Brain microvascular endothelial cell (primary cell): ENCODE results near the gene ADAM15.

Source experiments
- DNase-seq: peaks from one replicate; pipeline ENCODE4 v3.0.0-alpha.2; 2020
- H3K27ac ChIP-seq: fragments of 250-450 bp; sonication (Bioruptor Pico); 2 replicates; pipeline ENCODE4 v1.5.1; 2020; ENCODE audit warnings: mild to moderate bottlenecking, moderate library complexity
- H3K27me3 ChIP-seq: fragments of 250-450 bp; sonication (Bioruptor Pico); replicated peaks from 2 replicates; pipeline ENCODE4 v1.5.1; 2020; ENCODE audit warnings: mild to moderate bottlenecking
- H3K36me3 ChIP-seq: fragments of 250-450 bp; sonication (Bioruptor Pico); replicated peaks from 2 replicates; pipeline ENCODE4 v1.5.1; 2020; ENCODE audit warnings: mild to moderate bottlenecking
- H3K4me3 ChIP-seq: 2 replicates; pipeline ENCODE4 v1.5.1; 2011; ENCODE audit warnings: low read depth, mild to moderate bottlenecking, control low read depth, low read length, moderate library complexity
- in situ Hi-C: cut with HindIII; loops from 2 replicates; pipeline ENCODE4 v1.10.0; 2017; ENCODE audit warnings: low sequenced_read_pairs, low pct_ligation_motif_present
- TF ChIP-seq, protein P1 (sequence below): IDR thresholded peaks from 2 replicates; pipeline ENCODE4 v1.5.1; 2011; ENCODE audit warnings: low read depth, mild to moderate bottlenecking, moderate library complexity, low read length, control low read depth, inconsistent platforms; ENCODE audit errors: missing control alignments

ADAM15 gene

DNA sequence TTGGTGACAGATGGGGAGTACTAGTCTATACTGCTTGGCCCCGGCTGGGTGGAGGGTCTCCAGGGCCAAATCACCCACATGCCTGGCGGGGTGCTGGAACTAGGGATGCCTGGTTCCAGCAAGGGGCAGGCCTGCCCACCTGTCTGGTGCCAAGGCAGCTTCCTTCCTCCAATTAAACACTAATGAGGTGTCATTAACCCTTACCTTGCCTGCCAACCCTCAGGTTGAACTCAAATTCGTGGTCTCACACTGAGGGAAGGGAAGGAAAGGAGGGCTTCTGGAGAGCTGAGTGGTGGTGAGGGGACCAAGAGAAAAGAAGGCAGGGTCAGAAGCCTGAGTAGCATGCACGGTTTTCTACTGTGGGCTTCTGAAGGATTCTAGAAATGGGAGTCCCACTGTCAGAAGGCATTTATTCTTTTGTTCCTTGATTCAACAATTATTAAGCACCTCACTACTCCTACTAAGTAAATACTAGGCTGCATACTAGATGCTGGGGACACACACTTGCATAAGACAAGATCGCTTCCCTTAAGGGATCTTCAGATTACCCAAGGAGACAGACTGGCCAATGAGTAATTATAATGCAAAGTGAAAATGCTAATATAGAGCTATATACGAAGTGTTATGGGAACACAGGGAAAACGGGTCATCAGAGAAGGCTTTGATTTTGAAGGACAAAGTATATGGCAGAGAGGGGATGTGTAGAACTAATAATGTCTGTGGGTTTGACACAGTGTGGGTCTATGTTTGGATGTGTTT, 21.6 kb downstream of the ADAM15 start:
- no peak overlapping the region for H3K4me3 ChIP-seq
- in situ Hi-C loops, result no loop called here
- H3K36me3 ChIP-seq, result peaks cover 3% of the 10 kb centered on the region
- TF ChIP-seq, protein P1, sequence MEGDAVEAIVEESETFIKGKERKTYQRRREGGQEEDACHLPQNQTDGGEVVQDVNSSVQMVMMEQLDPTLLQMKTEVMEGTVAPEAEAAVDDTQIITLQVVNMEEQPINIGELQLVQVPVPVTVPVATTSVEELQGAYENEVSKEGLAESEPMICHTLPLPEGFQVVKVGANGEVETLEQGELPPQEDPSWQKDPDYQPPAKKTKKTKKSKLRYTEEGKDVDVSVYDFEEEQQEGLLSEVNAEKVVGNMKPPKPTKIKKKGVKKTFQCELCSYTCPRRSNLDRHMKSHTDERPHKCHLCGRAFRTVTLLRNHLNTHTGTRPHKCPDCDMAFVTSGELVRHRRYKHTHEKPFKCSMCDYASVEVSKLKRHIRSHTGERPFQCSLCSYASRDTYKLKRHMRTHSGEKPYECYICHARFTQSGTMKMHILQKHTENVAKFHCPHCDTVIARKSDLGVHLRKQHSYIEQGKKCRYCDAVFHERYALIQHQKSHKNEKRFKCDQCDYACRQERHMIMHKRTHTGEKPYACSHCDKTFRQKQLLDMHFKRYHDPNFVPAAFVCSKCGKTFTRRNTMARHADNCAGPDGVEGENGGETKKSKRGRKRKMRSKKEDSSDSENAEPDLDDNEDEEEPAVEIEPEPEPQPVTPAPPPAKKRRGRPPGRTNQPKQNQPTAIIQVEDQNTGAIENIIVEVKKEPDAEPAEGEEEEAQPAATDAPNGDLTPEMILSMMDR, result no peak
- H3K27ac ChIP-seq, result no peak overlapping the region
- no peaks in the 10 kb centered on the region for H3K27me3 ChIP-seq
- no peak for DNase-seq

DNA sequence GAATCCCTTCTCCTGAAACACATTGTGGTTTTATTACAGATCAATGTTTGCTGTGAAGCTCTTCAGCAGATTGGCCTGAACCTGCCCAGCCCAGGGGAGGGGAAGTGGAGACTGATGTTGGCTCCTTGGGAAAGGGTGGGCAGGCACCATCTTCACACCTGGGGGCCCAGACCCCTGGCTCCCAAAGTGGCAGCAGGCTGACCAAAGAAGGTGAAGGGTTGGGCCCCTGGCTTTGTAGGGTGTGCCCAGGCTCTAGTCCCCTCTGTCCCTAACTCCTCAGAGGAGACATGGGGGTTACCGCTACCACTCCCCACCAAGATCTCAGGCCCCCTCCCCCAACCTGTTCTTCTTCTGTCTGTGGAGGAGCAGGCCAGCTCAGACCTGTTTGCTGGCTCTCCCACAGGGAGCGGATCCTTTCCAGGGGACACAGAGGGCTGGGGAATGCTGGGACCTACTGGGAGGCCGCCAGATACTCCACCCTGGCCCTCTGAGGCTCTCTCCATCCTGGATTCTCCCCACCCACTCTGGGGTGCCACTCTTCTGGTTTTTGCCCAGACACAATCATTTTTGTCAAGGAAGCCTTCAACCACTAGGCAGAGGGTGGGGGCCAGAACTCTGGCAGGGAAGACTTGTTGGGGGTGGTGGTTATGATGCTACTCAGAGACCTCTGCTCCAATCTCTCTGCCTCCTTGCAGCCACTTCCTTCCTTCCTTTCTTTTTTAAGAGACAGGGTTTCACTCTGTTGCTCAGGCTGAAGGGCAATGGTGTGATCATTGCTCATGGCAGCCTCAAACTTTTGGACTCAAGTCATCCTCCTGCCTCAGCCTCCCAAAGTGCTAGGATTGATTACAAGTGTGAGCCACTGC, 22.5 kb downstream of the ADAM15 start:
- TF ChIP-seq, protein P1, result no peak

DNA sequence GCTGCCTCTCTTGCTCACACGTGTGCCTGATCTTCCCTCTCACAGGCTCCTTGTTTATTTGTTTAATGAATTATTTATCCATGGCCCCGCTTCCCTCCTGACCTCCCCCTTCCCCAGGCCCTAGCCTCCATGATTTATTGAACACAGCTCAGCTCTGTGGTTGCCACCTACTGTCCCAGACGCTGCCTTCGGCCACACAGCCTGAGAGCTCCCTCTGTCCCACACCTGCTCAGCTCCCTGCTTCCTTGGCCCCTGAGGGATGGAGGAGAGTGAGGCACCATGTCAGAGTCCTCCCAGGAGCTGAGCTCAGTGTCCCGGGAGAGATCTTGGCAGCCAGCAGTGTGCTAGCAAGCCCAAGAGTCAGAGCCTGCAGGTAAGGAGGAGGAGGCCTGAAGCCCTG, 24.4 kb downstream of the ADAM15 start:
- TF ChIP-seq, protein P1, result no peak
- no peaks in the 10 kb centered on the region for H3K36me3 ChIP-seq
- DNase-seq, result no peak
- H3K4me3 ChIP-seq, result no peak overlapping the region
- H3K27me3 ChIP-seq, result peaks cover 16% of the 10 kb centered on the region
- no peak overlapping the region for H3K27ac ChIP-seq
- in situ Hi-C loops, result no loop called here

More for the DNA sequence above, 22.5 kb downstream of the ADAM15 start:
- no peak overlapping the region for H3K4me3 ChIP-seq
- in situ Hi-C loops, result no loop called here
- DNase-seq, result no peak
- H3K27me3 ChIP-seq, result no peaks in the 10 kb centered on the region
- no peaks in the 10 kb centered on the region for H3K36me3 ChIP-seq
- no peak overlapping the region for H3K27ac ChIP-seq

DNA sequence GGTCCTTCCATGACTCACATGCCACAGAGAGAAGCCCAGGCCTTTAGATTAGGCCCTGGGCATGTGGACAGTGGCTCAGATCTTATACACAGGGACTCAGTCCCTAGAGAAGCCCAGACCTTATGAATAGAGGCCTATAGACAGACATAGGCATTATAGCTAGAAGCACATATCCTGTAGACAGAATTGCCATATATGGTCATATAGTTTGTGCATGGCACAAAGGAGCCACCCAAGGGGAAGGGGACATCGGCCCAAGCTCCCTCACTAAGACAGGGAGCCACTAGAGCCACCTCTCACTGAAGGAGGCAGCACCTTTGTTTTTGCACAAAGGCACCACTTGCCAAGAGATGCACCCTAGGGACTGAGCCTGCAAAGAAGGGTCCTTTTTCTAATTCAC, 25.3 kb downstream of the ADAM15 start:
- no peak overlapping the region for H3K4me3 ChIP-seq
- no peaks in the 10 kb centered on the region for H3K36me3 ChIP-seq
- in situ Hi-C loops, result no loop called here
- no peak for DNase-seq
- TF ChIP-seq, protein P1, result no peak
- H3K27me3 ChIP-seq, result peaks cover 23% of the 10 kb centered on the region
- H3K27ac ChIP-seq, result no peak overlapping the region

DNA sequence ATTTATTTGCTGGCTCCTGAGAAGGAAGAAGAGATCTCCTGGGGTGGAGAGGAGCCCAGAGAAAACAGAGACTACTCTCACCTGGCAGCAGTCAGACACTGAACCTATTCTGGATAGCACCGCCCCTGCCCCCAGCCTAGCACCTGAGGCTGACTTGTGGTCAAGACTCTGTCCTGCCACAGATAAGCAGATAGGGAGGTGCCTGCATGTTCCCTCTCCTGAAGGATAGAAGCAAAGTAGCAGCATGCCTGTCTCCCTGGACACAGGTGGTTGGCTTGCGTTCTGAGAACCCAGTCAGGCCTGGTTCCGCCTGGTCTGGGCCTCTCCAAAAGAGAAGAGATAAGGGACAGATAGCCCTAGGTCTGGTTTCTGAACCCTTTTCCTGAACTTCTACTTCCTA, 26.2 kb downstream of the ADAM15 start:
- no peak overlapping the region for H3K27ac ChIP-seq
- DNase-seq, result no peak
- H3K36me3 ChIP-seq, result no peaks in the 10 kb centered on the region
- in situ Hi-C loops, result no loop called here
- H3K27me3 ChIP-seq, result peaks cover 31% of the 10 kb centered on the region
- TF ChIP-seq, protein P1, result no peak
- no peak overlapping the region for H3K4me3 ChIP-seq
